B cell (primary cell): ENCODE measurements around the gene TMEM44. TPM values are rescaled to one million over a fixed set of nuclear protein-coding genes. Genes with fewer than 3 reads are reported as not detected.

Experiments used
- ATAC-seq: fragments of 200-7000 bp; cut with Tn5 transposase; one replicate; pipeline ENCODE4 v1.10.0; 2021; ENCODE audit warnings: low read depth, mild to moderate bottlenecking, moderate number of reproducible peaks, moderate library complexity
- CTCF ChIA-PET: fragments of 350-600 bp; sonication (Branson Sonifier 250); formaldehyde crosslinking; loops from one replicate; lab custom pipeline; 2021; ENCODE audit warnings: antibody characterized with exemption, inconsistent platforms; lab: Charles Lee
- POLR2A ChIA-PET: fragments of 350-600 bp; sonication (Branson Sonifier 250); formaldehyde crosslinking; loops from one replicate; lab custom pipeline; 2021; ENCODE audit warnings: antibody characterized with exemption; lab: Charles Lee
- DNase-seq: peaks from one replicate; pipeline ENCODE4 v3.0.0; 2013
- H2AFZ ChIP-seq: 2 replicates; pipeline ENCODE4 v1.6.1; 2012; ENCODE audit warnings: mild to moderate bottlenecking, low read depth, low read length; ENCODE audit not compliant: insufficient read depth, poor library complexity, severe bottlenecking
- H3K27ac ChIP-seq, 2 donors: 1 replicate in 1 of 2; 2 replicates in 1 of 2; pipeline ENCODE4 v1.5.1; 2012 to 2013; ENCODE audit warnings: low read length in 2 of 2, mild to moderate bottlenecking in 2 of 2, moderate library complexity in 1 of 2
- H3K27me3 ChIP-seq, 4 experiments: fragments of 200-600 bp in 1 of 4; sonication (generic) in 1 of 4; replicated peaks in 1 of 4; 1 replicate in 2 of 4; 2 replicates in 2 of 4; pipeline versions ENCODE4 v1.6.1 to v1.7.0; 2013 to 2016; ENCODE audit warnings: low read length in 3 of 4, mild to moderate bottlenecking in 2 of 4, mixed read lengths in 1 of 4, moderate library complexity in 1 of 4; ENCODE audit not compliant: insufficient read depth in 4 of 4, control insufficient read depth in 3 of 4; ENCODE audit errors: control extremely low read depth in 1 of 4
- H3K36me3 ChIP-seq, 2 experiments: replicated peaks in 1 of 2; 1 replicate in 1 of 2; 2 replicates in 1 of 2; pipeline versions ENCODE4 v1.6.1 to v1.7.1; 2013; ENCODE audit warnings: low read length in 1 of 2; ENCODE audit not compliant: insufficient read depth in 2 of 2, control insufficient read depth in 1 of 2; ENCODE audit errors: control extremely low read depth in 1 of 2, extremely low read depth in 1 of 2
- H3K4me1 ChIP-seq, 2 donors: fragments of 200-600 bp in 1 of 2; sonication (generic) in 1 of 2; 1 replicate in 1 of 2; 2 replicates in 1 of 2; pipeline versions ENCODE4 v1.5.1 to v1.6.1; 2013 to 2017; ENCODE audit warnings: low read length in 2 of 2; ENCODE audit not compliant: control insufficient read depth in 2 of 2, insufficient read depth in 2 of 2
- H3K4me2 ChIP-seq: replicated peaks from 2 replicates; pipeline ENCODE3; 2012; ENCODE audit warnings: mild to moderate bottlenecking, low read depth, low read length; ENCODE audit not compliant: poor library complexity, severe bottlenecking
- H3K4me3 ChIP-seq, 5 experiments: fragments of 200-600 bp in 1 of 5; sonication (generic) in 1 of 5; 1 replicate in 3 of 5; 2 replicates in 2 of 5; pipeline versions ENCODE4 v1.5.1 to v1.7.0; 2011 to 2016; ENCODE audit warnings: low read length in 4 of 5, mild to moderate bottlenecking in 4 of 5, low read depth in 2 of 5, control low read depth in 1 of 5, moderate library complexity in 1 of 5; ENCODE audit not compliant: insufficient read depth in 1 of 5; ENCODE audit errors: control extremely low read depth in 1 of 5, extremely low read depth in 1 of 5
- H3K79me2 ChIP-seq: fragments of 200-600 bp; sonication (generic); one replicate; pipeline ENCODE4 v1.6.0; 2016; ENCODE audit warnings: low read length; ENCODE audit not compliant: control insufficient read depth, insufficient read depth
- H3K9ac ChIP-seq: fragments of 200-600 bp; sonication (generic); 2 replicates; pipeline ENCODE4 v1.6.1; 2017; ENCODE audit warnings: mild to moderate bottlenecking, low read length, moderate library complexity
- H3K9me3 ChIP-seq, 3 donors: one replicate each; pipeline versions ENCODE4 v1.6.1 to v1.7.1; 2013; ENCODE audit warnings: low read length in 2 of 3; ENCODE audit not compliant: control insufficient read depth in 2 of 3, insufficient read depth in 1 of 3; ENCODE audit errors: control extremely low read depth in 1 of 3
- H4K20me1 ChIP-seq: 2 replicates; pipeline ENCODE4 v1.6.0; 2012; ENCODE audit warnings: mild to moderate bottlenecking, low read length; ENCODE audit not compliant: insufficient read depth, control insufficient read depth, poor library complexity, severe bottlenecking
- H3K27ac Mint-ChIP-seq: one replicate; pipeline ENCODE4 v1.8.0; 2021; ENCODE audit warnings: mixed read lengths
- H3K27me3 Mint-ChIP-seq: one replicate; pipeline ENCODE4 v1.8.0; 2021; ENCODE audit warnings: mixed read lengths
- H3K4me1 Mint-ChIP-seq: one replicate; pipeline ENCODE4 v1.8.0; 2021; ENCODE audit warnings: mixed read lengths
- H3K4me3 Mint-ChIP-seq: one replicate; pipeline ENCODE4 v1.8.0; 2021; ENCODE audit warnings: mixed read lengths
- H3K9me3 Mint-ChIP-seq: one replicate; pipeline ENCODE4 v1.8.0; 2022; ENCODE audit warnings: mixed read lengths; ENCODE audit not compliant: insufficient read depth
- EZH2 ChIP-seq: IDR thresholded peaks from 2 replicates; pipeline ENCODE4 v1.6.1; 2012; ENCODE audit warnings: borderline replicate concordance, low read depth, mild to moderate bottlenecking, moderate library complexity, low read length; ENCODE audit not compliant: insufficient read depth, poor library complexity, severe bottlenecking
- WGBS: methylation state at CpG from one replicate; pipeline ENCODE4 v1.1.5; 2013; ENCODE audit warnings: missing lambda C conversion rate; ENCODE audit not compliant: insufficient coverage; 5-methylcytosine and 5-hydroxymethylcytosine counted together
- intact Hi-C: fragments of 100-400 bp; cut with micrococcal nuclease; formaldehyde crosslinking; loops from one replicate; pipeline ENCODE4 v1.10.0; 2022
- polyA plus RNA-seq: library from polyadenylated mRNA; depleted of rRNA; stranded (reverse); fragments of >200 nt; gene quantifications from 2 replicates; pipeline ENCODE4 v1.2.3, GENCODE V29; 2012
- total RNA-seq, 2 donors: library from RNA; stranded (reverse); fragments of 120-200 nt in 1 of 2; gene quantifications; 1 replicate in 1 of 2; 2 replicates in 1 of 2; pipeline versions ENCODE4 v1.2.3 to v1.2.4, GENCODE V29; 2013 to 2022
- TF ChIP-seq, protein P1 (sequence below): fragments of 200-600 bp; IDR thresholded peaks from one replicate; pipeline ENCODE4 v1.8.0; 2022; ENCODE audit warnings: antibody characterized with exemption, mild to moderate bottlenecking

TMEM44 gene
- total and polyA plus RNA-seq, 2 donors (not counting 1 experiment from before 2014, with no cell fraction given): 4.1 to 7.5 TPM

DNA sequence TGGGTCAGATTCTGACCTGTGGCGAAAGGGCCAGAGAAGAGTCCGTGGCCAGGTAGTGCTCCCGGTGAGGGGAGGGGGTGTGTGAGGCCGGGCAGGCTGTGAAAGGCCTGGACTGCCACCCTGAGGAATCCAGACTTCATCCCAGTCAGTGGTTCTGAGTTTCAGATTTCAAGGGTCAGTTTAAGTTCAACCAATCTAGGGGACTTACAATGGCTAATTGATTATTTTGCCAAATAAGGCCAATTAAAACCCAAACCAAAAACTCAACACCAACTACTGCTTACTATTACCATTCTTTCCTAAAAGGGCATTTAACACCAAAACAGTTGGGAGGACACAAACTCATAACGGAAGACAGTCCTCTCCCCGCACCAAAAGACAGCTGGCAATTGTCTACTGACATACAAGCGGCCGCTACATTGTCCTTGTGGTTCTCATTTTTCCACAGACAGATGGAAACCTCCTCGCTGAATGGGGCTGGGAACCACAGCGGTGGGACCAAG lies 30.5 kb downstream of the TMEM44 start:
- Histone ChIP-seq H3K79me2 (no peaks in the 10 kb centered on the region), H3K27ac (no peak overlapping the region), H3K9me3 (no peaks in the 10 kb centered on the region), H4K20me1 (no peaks in the 10 kb centered on the region), H3K27me3 (no peaks in the 10 kb centered on the region), H3K9ac (no peak overlapping the region), H3K36me3 (no peaks in the 10 kb centered on the region), H3K4me3 (no peak overlapping the region), H3K4me2 (no peak overlapping the region), H3K4me1 (no peaks in the 10 kb centered on the region), H2AFZ (no peak overlapping the region)
- H3K4me1 Mint-ChIP-seq: no peaks in the 10 kb centered on the region
- TF ChIP-seq, protein P1, sequence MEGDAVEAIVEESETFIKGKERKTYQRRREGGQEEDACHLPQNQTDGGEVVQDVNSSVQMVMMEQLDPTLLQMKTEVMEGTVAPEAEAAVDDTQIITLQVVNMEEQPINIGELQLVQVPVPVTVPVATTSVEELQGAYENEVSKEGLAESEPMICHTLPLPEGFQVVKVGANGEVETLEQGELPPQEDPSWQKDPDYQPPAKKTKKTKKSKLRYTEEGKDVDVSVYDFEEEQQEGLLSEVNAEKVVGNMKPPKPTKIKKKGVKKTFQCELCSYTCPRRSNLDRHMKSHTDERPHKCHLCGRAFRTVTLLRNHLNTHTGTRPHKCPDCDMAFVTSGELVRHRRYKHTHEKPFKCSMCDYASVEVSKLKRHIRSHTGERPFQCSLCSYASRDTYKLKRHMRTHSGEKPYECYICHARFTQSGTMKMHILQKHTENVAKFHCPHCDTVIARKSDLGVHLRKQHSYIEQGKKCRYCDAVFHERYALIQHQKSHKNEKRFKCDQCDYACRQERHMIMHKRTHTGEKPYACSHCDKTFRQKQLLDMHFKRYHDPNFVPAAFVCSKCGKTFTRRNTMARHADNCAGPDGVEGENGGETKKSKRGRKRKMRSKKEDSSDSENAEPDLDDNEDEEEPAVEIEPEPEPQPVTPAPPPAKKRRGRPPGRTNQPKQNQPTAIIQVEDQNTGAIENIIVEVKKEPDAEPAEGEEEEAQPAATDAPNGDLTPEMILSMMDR: no peak
- TF ChIP-seq EZH2: no peak
- 100% methylated on average over 8 of the region's 10 CpGs for WGBS
- H3K27me3 Mint-ChIP-seq: no peaks in the 10 kb centered on the region
- no peak for DNase-seq
- H3K4me3 Mint-ChIP-seq: no peak overlapping the region
- ChIA-PET CTCF (no interaction called here), POLR2A (no interaction called here)
- intact Hi-C loops: no loop called here
- ATAC-seq: no peak
- H3K27ac Mint-ChIP-seq: no peak overlapping the region
- H3K9me3 Mint-ChIP-seq: no peaks in the 10 kb centered on the region

DNA sequence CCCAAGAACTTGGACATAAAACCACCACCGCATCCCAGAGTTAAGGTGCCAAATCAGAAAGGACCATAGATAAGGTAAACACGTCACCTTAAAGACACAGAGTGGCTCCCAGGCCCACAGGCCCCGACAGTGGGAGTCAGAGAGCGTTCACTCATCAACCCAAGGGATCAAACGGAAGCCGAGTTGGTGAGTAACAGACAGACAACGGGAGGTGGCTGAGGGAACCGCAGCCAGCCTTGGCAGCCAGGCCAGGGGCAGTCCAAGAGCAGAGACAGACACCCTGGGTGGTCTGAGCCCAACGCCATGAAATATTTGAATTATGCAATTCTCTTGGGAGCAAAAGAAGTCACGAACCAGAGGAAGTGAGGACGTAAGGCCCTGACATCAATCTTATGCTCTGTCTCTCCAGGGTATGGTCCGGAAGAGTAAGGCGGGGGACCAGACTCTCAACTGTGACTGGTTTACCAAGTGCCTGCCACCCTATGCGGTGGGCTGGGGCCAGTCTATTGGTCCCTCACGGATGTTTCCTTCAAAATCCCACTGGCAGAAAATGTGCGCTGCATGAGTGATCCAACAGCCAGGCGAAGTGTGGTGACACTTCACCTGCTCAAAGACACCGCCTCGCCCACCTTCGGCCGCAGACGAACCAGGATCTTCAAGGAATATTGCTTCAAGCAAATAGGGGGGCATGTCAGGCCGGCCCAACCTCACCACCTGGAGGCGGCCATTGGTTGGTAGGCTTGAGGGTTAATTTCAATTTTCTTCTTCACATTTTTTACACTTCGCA lies 34.3 kb downstream of the TMEM44 start:
- ChIA-PET POLR2A (no interaction called here), CTCF (no interaction called here)
- H3K27me3 Mint-ChIP-seq: no peaks in the 10 kb centered on the region
- Histone ChIP-seq H3K79me2 (no peaks in the 10 kb centered on the region), H3K36me3 (no peaks in the 10 kb centered on the region), H4K20me1 (no peaks in the 10 kb centered on the region), H2AFZ (no peak overlapping the region), H3K9me3 (no peaks in the 10 kb centered on the region), H3K27me3 (no peaks in the 10 kb centered on the region), H3K9ac (no peak overlapping the region), H3K4me1 (peaks cover 3 to 5% of the 10 kb centered on the region in 2 donors), H3K27ac (no peak overlapping the region), H3K4me3 (no peak overlapping the region), H3K4me2 (no peak overlapping the region)
- ATAC-seq (no peak), DNase-seq (no peak)
- intact Hi-C loops: no loop called here
- H3K9me3 Mint-ChIP-seq: no peaks in the 10 kb centered on the region
- 85% methylated on average over 15 of the region's 25 CpGs for WGBS
- TF ChIP-seq, protein P1: no peak
- H3K27ac Mint-ChIP-seq: no peak overlapping the region
- peaks cover 6% of the 10 kb centered on the region for H3K4me1 Mint-ChIP-seq
- H3K4me3 Mint-ChIP-seq: no peak overlapping the region
